ENCODE measurements around the gene EXOSC1. TPM values are rescaled to one million over a fixed set of nuclear protein-coding genes. Genes with fewer than 3 reads are reported as not detected.
"Not testable (repeated sequence)": the region's sequence is repeated elsewhere in the genome, so short reads cannot be mapped to it uniquely, and the experiment has no call there.

The EXOSC1 gene
- total RNA-seq, result 37.0 TPM

GRCh38 chr10:97445722-97446639 is at the start of gene EXOSC1, which contains the start of gene ZDHHC16:
EXOSC1 (minus strand) TSS chr10:97446006; CDS start chr10:97445985, 21 bp downstream.
ZDHHC16 (plus strand) TSS chr10:97446175; CDS start chr10:97451676, 5,501 bp downstream.
- ATAC-seq (peak; percentile 99), DNase-seq (ENCODE audit: low spot score) (peak; percentile 93)
- intact Hi-C loops (cut with DNase I), result no loop called here

GRCh38 chr10:97494863-97495506 is 49.2 kb upstream of the EXOSC1 start:
- ATAC-seq, result no peak
- no peak for DNase-seq (ENCODE audit: low spot score)
- intact Hi-C loops (cut with DNase I), result no loop called here

- ATAC-seq, result no peak
- intact Hi-C loops (cut with DNase I), result no loop called here
- no peak for DNase-seq (ENCODE audit: low spot score)
Observed at GRCh38 chr10:97494151-97494550, 48.3 kb upstream of the EXOSC1 start.

GRCh38 chr10:97490592-97490991 is 44.8 kb upstream of the EXOSC1 start:
- no peak for DNase-seq (ENCODE audit: low spot score)
- ATAC-seq, result peak; percentile 39
- intact Hi-C loops (cut with DNase I), result no loop called here

GRCh38 chr10:97485647-97486281 is 40.0 kb upstream of the EXOSC1 start:
- no peak for DNase-seq (ENCODE audit: low spot score)
- intact Hi-C loops (cut with DNase I), result no loop called here
- no peak for ATAC-seq

GRCh38 chr10:97483921-97484320 is 38.1 kb upstream of the EXOSC1 start:
- intact Hi-C loops (cut with DNase I), result no loop called here
- no peak for DNase-seq (ENCODE audit: low spot score)
- ATAC-seq, result no peak

GRCh38 chr10:97483506-97483905 is 37.7 kb upstream of the EXOSC1 start:
- intact Hi-C loops (cut with DNase I), result no loop called here
- DNase-seq (ENCODE audit: low spot score), result no peak
- no peak for ATAC-seq

- intact Hi-C loops (cut with DNase I), result no loop called here
- no peak for ATAC-seq
- no peak for DNase-seq (ENCODE audit: low spot score)
Observed at GRCh38 chr10:97482381-97482780, 36.6 kb upstream of the EXOSC1 start.

- intact Hi-C loops (cut with DNase I), result no loop called here
- ATAC-seq, result no peak
- no peak for DNase-seq (ENCODE audit: low spot score)
Observed at GRCh38 chr10:97481071-97481470, 35.3 kb upstream of the EXOSC1 start.

GRCh38 chr10:97479939-97480338 is 34.1 kb upstream of the EXOSC1 start:
- ATAC-seq (no peak), DNase-seq (ENCODE audit: low spot score) (no peak)
- intact Hi-C loops (cut with DNase I), result no loop called here

- intact Hi-C loops (cut with DNase I); DNase-seq (ENCODE audit: low spot score); ATAC-seq: not testable (repeated sequence)
Observed at GRCh38 chr10:97479410-97479809, 33.6 kb upstream of the EXOSC1 start.

- peak; percentile 42 for DNase-seq (ENCODE audit: low spot score)
Observed at GRCh38 chr10:97475936-97476594, 30.3 kb upstream of the EXOSC1 start.

GRCh38 chr10:97474918-97475317 is 29.1 kb upstream of the EXOSC1 start:
- DNase-seq (ENCODE audit: low spot score) (no peak), ATAC-seq (no peak)
- intact Hi-C loops (cut with DNase I), result no loop called here

More at GRCh38 chr10:97475936-97476594, 30.3 kb upstream of the EXOSC1 start:
- intact Hi-C loops (cut with DNase I), result no loop called here
- ATAC-seq, result peak; percentile 82

- ATAC-seq; DNase-seq (ENCODE audit: low spot score); intact Hi-C loops (cut with DNase I): not testable (repeated sequence)
Observed at GRCh38 chr10:97468781-97469180, 23.0 kb upstream of the EXOSC1 start.

- intact Hi-C loops (cut with DNase I), result no loop called here
- ATAC-seq (no peak), DNase-seq (ENCODE audit: low spot score) (no peak)
Observed at GRCh38 chr10:97468162-97468561, 22.4 kb upstream of the EXOSC1 start.

GRCh38 chr10:97466755-97467154 is 20.9 kb upstream of the EXOSC1 start:
- DNase-seq (ENCODE audit: low spot score), result no peak
- intact Hi-C loops (cut with DNase I), result no loop called here
- ATAC-seq, result no peak

GRCh38 chr10:97465982-97466381 is 20.2 kb upstream of the EXOSC1 start:
- intact Hi-C loops (cut with DNase I), result no loop called here
- no peak for ATAC-seq
- DNase-seq (ENCODE audit: low spot score), result no peak

GRCh38 chr10:97464226-97464625 is 18.4 kb upstream of the EXOSC1 start:
- DNase-seq (ENCODE audit: low spot score) (peak; percentile 17), ATAC-seq (no peak)
- intact Hi-C loops (cut with DNase I), result loop anchor here (5.0 kb wide), 1 partner anchor 88 kb away; no protein-coding TSS in a partner anchor

All from sciatic nerve (tissue), 2 donors.